Measurements from ENCODE around the gene NKX1-2. TPM values are rescaled to one million over a fixed set of nuclear protein-coding genes. Genes with fewer than 3 reads are reported as not detected.

The NKX1-2 gene
- polyA plus RNA-seq, 1 of the 3 experiments (the other 2 are of a cell fraction): not detected

DNA sequence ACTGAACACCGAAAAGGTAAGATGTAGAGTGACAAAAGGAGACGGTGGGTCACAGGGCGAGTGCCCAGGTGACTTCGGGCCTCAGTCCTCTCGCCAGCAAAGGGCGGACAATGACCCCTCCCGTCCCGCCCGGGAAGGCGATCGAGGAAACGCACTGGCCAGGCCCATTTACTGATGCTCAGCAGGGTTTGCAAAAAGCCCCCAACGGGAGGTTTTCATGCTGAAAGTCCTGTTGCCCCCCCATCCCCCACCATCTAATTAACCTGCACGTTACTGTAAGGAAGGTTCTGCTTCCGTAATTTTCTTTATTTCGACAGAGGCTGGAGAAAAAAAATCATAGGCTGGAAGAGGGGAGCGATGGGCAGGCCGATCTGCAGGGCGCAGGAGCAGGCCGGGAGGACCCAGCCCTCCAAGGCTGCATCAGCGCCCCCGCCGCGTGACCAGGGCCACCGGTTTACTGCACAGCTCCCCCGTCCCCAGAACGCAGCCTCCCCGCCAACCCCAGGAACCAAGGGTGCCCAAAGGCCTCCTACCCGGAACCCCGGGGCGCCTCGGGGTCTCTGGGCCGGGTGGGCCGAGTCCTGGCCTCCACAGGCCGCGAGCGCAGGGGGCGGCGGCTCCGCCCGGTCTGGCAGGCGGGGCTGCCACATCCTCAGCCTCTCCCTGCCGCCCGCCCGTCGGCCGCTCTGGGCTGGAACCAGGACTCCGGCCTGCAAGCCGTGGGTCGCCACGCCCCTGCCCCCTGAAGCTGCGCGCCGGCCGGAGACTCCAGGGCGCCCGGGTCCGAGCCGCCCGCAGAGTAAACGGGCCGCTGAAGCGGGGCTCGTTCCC, 31.7 kb downstream of the NKX1-2 start:
- POLR2A ChIA-PET: interaction anchor here (0.8 to 1.5 kb wide), 2 partner anchors 9 to 14 kb away, joined by 3 to 4 read pairs; no protein-coding TSS in a partner anchor
- CTCF ChIA-PET: interaction anchor here (0.6 to 5.2 kb wide), 12 partner anchors 9 to 423 kb away, joined by 3 to 29 read pairs (median 3); no protein-coding TSS in a partner anchor
- TF ChIP-seq SMC3 (IDR thresholded peaks at IDR 0.05; ENCODE audit: low read depth, low read length) (no peak), RCOR1 (IDR thresholded peaks at IDR 0.05; ENCODE audit: low read length) (no peak), NRF1 (IDR thresholded peaks at IDR 0.05; ENCODE audit: low read depth, low read length) (no peak; the same call in 1 of the 2 replicates), EZH2phosphoT487 (IDR thresholded peaks at IDR 0.05; ENCODE audit: borderline replicate concordance, low read depth) (no peak), JUND (IDR thresholded peaks at IDR 0.05) (no peak), RXRA (IDR thresholded peaks at IDR 0.05; ENCODE audit: borderline replicate concordance, low read depth) (no peak), RFX5 (IDR thresholded peaks at IDR 0.05; ENCODE audit: low read length) (no peak), YY1 (IDR thresholded peaks at IDR 0.05; ENCODE audit: low read depth) (no peak), FOXM1 (IDR thresholded peaks at IDR 0.05; ENCODE audit: low read depth) (no peak), MXI1 (IDR thresholded peaks at IDR 0.05; ENCODE audit: low read depth, low read length) (peak; percentile 5; the same call in 1 of the 2 replicates), CHD2 (IDR thresholded peaks at IDR 0.05; ENCODE audit: low read length, partially characterized antibody) (no peak), FOSL2 (IDR thresholded peaks at IDR 0.05; ENCODE audit: borderline replicate concordance, low read depth) (no peak), EP300 (IDR thresholded peaks at IDR 0.05; ENCODE audit: borderline replicate concordance in 1 of 2, low read depth in 1 of 2, low read length in 1 of 2) (no peak), TCF12 (IDR thresholded peaks at IDR 0.05) (no peak), GATA2 (CRISPR knock-in tag; IDR thresholded peaks at IDR 0.05) (no peak)
- TF ChIP-seq, protein P1, sequence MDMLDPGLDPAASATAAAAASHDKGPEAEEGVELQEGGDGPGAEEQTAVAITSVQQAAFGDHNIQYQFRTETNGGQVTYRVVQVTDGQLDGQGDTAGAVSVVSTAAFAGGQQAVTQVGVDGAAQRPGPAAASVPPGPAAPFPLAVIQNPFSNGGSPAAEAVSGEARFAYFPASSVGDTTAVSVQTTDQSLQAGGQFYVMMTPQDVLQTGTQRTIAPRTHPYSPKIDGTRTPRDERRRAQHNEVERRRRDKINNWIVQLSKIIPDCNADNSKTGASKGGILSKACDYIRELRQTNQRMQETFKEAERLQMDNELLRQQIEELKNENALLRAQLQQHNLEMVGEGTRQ (IDR thresholded peaks at IDR 0.05; ENCODE audit: borderline replicate concordance, low read depth, low read length): no peak
- TF ChIP-seq, protein P2, sequence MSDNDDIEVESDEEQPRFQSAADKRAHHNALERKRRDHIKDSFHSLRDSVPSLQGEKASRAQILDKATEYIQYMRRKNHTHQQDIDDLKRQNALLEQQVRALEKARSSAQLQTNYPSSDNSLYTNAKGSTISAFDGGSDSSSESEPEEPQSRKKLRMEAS (IDR thresholded peaks at IDR 0.05; ENCODE audit: low read depth): 0 out of 2 replicates have a peak, but pooled peaks have one; percentile 6
- TF ChIP-seq, protein P3, sequence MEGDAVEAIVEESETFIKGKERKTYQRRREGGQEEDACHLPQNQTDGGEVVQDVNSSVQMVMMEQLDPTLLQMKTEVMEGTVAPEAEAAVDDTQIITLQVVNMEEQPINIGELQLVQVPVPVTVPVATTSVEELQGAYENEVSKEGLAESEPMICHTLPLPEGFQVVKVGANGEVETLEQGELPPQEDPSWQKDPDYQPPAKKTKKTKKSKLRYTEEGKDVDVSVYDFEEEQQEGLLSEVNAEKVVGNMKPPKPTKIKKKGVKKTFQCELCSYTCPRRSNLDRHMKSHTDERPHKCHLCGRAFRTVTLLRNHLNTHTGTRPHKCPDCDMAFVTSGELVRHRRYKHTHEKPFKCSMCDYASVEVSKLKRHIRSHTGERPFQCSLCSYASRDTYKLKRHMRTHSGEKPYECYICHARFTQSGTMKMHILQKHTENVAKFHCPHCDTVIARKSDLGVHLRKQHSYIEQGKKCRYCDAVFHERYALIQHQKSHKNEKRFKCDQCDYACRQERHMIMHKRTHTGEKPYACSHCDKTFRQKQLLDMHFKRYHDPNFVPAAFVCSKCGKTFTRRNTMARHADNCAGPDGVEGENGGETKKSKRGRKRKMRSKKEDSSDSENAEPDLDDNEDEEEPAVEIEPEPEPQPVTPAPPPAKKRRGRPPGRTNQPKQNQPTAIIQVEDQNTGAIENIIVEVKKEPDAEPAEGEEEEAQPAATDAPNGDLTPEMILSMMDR (IDR thresholded peaks at IDR 0.05): peak; percentile 28
- TF ChIP-seq, protein P4, sequence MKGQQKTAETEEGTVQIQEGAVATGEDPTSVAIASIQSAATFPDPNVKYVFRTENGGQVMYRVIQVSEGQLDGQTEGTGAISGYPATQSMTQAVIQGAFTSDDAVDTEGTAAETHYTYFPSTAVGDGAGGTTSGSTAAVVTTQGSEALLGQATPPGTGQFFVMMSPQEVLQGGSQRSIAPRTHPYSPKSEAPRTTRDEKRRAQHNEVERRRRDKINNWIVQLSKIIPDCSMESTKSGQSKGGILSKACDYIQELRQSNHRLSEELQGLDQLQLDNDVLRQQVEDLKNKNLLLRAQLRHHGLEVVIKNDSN (IDR thresholded peaks at IDR 0.05; ENCODE audit: borderline replicate concordance, low read depth): peak; percentile 66
- TF ChIP-seq, protein P5, sequence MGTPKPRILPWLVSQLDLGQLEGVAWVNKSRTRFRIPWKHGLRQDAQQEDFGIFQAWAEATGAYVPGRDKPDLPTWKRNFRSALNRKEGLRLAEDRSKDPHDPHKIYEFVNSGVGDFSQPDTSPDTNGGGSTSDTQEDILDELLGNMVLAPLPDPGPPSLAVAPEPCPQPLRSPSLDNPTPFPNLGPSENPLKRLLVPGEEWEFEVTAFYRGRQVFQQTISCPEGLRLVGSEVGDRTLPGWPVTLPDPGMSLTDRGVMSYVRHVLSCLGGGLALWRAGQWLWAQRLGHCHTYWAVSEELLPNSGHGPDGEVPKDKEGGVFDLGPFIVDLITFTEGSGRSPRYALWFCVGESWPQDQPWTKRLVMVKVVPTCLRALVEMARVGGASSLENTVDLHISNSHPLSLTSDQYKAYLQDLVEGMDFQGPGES (IDR thresholded peaks at IDR 0.05; ENCODE audit: low read depth, low read length): no peak
- Histone ChIP-seq H3K79me2 (ENCODE audit: insufficient read depth) (peaks cover 50% of the 10 kb centered on the region), H3K4me3 (ENCODE audit: low read depth in 2 of 2, low read length in 1 of 2) (peak overlapping the region; percentile 76 to 87), H3K9me3 (no peaks in the 10 kb centered on the region), H3K27me3 (ENCODE audit: insufficient read depth) (peaks cover 14% of the 10 kb centered on the region; the same call in 1 of the 2 replicates), H3F3A (replicated peaks; ENCODE audit: insufficient read depth) (no peaks in the 10 kb centered on the region), H3K4me2 (peak overlapping the region; percentile 97), H3K9me2 (no peaks in the 10 kb centered on the region), H2AFZ (ENCODE audit: low read depth) (peak overlapping the region; percentile 50; the same call in 1 of the 2 replicates), H3K9ac (peak overlapping the region; percentile 86), H3K27ac (ENCODE audit: low read depth in 2 of 2, low read length in 1 of 2) (peak overlapping the region; percentile 65 to 70), H3K4me1 (ENCODE audit: control insufficient read depth in 1 of 2, insufficient read depth in 2 of 2, low read depth in 1 of 2, low read length in 1 of 2) (peaks cover 0 to 6% of the 10 kb centered on the region in 2 experiments; a peak in 1 of 4 replicates), H4K20me1 (ENCODE audit: insufficient read depth) (peaks cover 34% of the 10 kb centered on the region), H3K36me3 (replicated peaks in 1 of 2; ENCODE audit: control insufficient read depth in 1 of 2, insufficient read depth in 2 of 2, low read length in 1 of 2) (peaks cover 0 to 4% of the 10 kb centered on the region in 2 experiments)
- WGBS (ENCODE audit: low lambda C conversion rate): under 1% methylated on average over 34 of the region's 64 CpGs
- peak; percentile 83 for DNase-seq

Measured in SK-N-SH (cell line).